Parathyroid adenoma (tissue), 2 donors: ENCODE measurements around the gene CSAG3.
"Not testable (repeated sequence)": the region's sequence is repeated elsewhere in the genome, so short reads cannot be mapped to it uniquely, and the experiment has no call there.

Experiments used
- H2AFZ ChIP-seq: fragments of 300-600 bp; sonication (generic); one replicate; pipeline ENCODE4 v1.7.0; 2017; ENCODE audit warnings: antibody characterized with exemption, mild to moderate bottlenecking
- H3K27ac ChIP-seq: fragments of 300-600 bp; sonication (generic); one replicate; pipeline ENCODE4 v1.7.0; 2017
- H3K27me3 ChIP-seq: fragments of 300-600 bp; sonication (generic); one replicate; pipeline ENCODE4 v1.7.0; 2017; ENCODE audit warnings: low read length; ENCODE audit not compliant: control insufficient read depth, insufficient read depth
- H3K36me3 ChIP-seq: fragments of 300-600 bp; sonication (generic); one replicate; pipeline ENCODE4 v1.7.0; 2017; ENCODE audit warnings: low read length; ENCODE audit not compliant: control insufficient read depth, insufficient read depth
- H3K4me1 ChIP-seq: fragments of 300-600 bp; sonication (generic); one replicate; pipeline ENCODE4 v1.7.0; 2017; ENCODE audit warnings: control low read depth
- H3K4me2 ChIP-seq: fragments of 300-600 bp; sonication (generic); one replicate; pipeline ENCODE4 v1.7.0; 2017; ENCODE audit warnings: low read length
- H3K4me3 ChIP-seq: fragments of 300-600 bp; sonication (generic); one replicate; pipeline ENCODE4 v1.7.0; 2017; ENCODE audit warnings: low read depth, low read length
- H3K79me2 ChIP-seq: fragments of 300-600 bp; sonication (generic); one replicate; pipeline ENCODE4 v1.7.0; 2017; ENCODE audit warnings: control low read depth
- H3K9ac ChIP-seq: fragments of 300-600 bp; sonication (generic); one replicate; pipeline ENCODE4 v1.7.0; 2017; ENCODE audit warnings: mild to moderate bottlenecking
- H3K9me3 ChIP-seq: fragments of 300-600 bp; sonication (generic); one replicate; pipeline ENCODE4 v1.7.0; 2017; ENCODE audit warnings: low read length; ENCODE audit not compliant: control insufficient read depth
- TF ChIP-seq, protein P1 (sequence below): fragments of 300-600 bp; sonication (generic); IDR thresholded peaks from one replicate; pipeline ENCODE4 v1.7.0; 2017; ENCODE audit warnings: antibody characterized with exemption, mild to moderate bottlenecking
- donor health status: primary hyperparathyroidism.

The CSAG3 gene

DNA sequence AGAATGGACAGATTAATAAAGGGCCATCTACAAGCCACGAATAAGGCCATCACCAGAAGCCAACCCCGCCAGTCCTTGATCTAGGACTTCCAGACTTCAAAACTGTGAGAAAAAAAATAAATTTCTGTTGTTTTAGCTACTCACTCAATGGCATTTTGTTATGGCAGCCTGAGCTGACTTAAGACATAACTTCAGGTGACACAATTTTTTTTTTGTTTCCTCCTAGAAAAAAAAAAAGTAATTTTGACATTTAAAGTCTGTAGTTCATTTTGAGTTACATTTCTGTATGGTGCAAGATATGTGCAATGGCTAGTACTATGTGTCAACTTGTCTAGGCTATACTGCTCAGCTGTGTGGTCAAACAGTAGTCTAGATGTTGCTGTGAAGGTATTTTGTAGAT is at the start of gene CSAG3:
Gene CSAG3 (plus strand): TSS at position 301 of the 400 bp plus-strand sequence.
- not testable (repeated sequence) for H3K9ac ChIP-seq, H3K36me3 ChIP-seq, H3K9me3 ChIP-seq, H3K4me2 ChIP-seq, H3K4me3 ChIP-seq, H3K79me2 ChIP-seq, H3K27ac ChIP-seq, H3K4me1 ChIP-seq, H2AFZ ChIP-seq, H3K27me3 ChIP-seq

DNA sequence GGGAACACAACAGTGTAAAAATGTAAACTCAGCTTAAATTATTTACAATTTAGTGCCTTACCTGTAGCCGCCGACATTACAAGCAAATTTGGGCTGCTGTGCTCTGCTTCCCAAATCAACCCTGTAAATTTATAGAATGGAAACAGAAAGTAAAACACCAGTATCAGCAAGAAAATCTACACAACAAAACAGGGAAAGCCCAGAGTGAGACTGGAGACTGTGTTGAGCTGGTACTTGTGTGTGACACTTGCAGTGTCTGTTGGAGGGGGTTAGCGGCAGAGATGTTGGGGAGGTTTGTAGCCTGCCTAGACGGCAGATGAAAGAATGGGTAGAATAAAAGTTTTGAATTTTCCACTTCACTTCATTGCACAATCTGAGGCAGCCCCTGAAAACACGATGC is 45.8 kb upstream of the CSAG3 start:
- not testable (repeated sequence) for H3K27me3 ChIP-seq, H3K9me3 ChIP-seq, H3K4me3 ChIP-seq, H3K4me1 ChIP-seq, H3K4me2 ChIP-seq, H3K36me3 ChIP-seq, H2AFZ ChIP-seq, H3K9ac ChIP-seq, H3K79me2 ChIP-seq, H3K27ac ChIP-seq

GRCh38 chrX:152713815-152714787 is 44.9 kb upstream of the CSAG3 start, which contains the start of gene MAGEA2B:
TSS of gene MAGEA2B (plus strand) at chrX:152714628. CDS start at chrX:152717107, 2,479 bp downstream.
- not testable (repeated sequence) for H3K79me2 ChIP-seq

DNA sequence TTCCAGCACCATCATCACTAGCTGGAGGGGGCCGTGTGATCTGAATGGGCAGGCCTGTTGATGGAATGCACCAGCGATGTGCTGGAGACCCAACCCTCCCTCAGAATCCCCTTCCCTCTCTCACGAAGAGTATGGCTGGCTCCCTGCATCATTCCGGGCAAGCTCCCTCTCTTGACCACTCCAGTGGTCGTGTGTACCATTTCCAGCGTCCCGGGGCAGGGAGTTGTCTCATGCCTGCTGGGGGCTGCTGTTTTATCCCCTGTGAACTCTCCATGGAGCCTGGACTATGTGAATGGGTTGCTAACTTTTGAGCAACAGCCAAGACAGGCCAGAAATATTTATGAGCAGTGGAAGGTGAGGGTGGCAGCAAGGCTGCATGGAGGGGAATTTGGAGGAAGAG is 33.6 kb upstream of the CSAG3 start:
- no peak overlapping the region for H3K4me3 ChIP-seq
- H3K79me2 ChIP-seq, result no peaks in the 10 kb centered on the region
- H3K27ac ChIP-seq, result no peak overlapping the region
- no peak overlapping the region for H3K4me2 ChIP-seq
- no peak overlapping the region for H2AFZ ChIP-seq
- TF ChIP-seq, protein P1, sequence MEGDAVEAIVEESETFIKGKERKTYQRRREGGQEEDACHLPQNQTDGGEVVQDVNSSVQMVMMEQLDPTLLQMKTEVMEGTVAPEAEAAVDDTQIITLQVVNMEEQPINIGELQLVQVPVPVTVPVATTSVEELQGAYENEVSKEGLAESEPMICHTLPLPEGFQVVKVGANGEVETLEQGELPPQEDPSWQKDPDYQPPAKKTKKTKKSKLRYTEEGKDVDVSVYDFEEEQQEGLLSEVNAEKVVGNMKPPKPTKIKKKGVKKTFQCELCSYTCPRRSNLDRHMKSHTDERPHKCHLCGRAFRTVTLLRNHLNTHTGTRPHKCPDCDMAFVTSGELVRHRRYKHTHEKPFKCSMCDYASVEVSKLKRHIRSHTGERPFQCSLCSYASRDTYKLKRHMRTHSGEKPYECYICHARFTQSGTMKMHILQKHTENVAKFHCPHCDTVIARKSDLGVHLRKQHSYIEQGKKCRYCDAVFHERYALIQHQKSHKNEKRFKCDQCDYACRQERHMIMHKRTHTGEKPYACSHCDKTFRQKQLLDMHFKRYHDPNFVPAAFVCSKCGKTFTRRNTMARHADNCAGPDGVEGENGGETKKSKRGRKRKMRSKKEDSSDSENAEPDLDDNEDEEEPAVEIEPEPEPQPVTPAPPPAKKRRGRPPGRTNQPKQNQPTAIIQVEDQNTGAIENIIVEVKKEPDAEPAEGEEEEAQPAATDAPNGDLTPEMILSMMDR, result no peak
- no peaks in the 10 kb centered on the region for H3K36me3 ChIP-seq
- H3K4me1 ChIP-seq, result no peaks in the 10 kb centered on the region
- no peak overlapping the region for H3K9ac ChIP-seq
- H3K27me3 ChIP-seq, result no peaks in the 10 kb centered on the region
- H3K9me3 ChIP-seq, result no peaks in the 10 kb centered on the region

More at GRCh38 chrX:152713815-152714787, 44.9 kb upstream of the CSAG3 start, which contains the start of gene MAGEA2B:
- H3K36me3 ChIP-seq, H2AFZ ChIP-seq, H3K9me3 ChIP-seq, H3K9ac ChIP-seq, H3K4me3 ChIP-seq, H3K4me1 ChIP-seq, H3K27ac ChIP-seq, H3K27me3 ChIP-seq, H3K4me2 ChIP-seq: not testable (repeated sequence)

- Histone ChIP-seq H3K27me3 (no peaks in the 10 kb centered on the region), H3K4me1 (no peaks in the 10 kb centered on the region), H3K9me3 (no peaks in the 10 kb centered on the region), H3K27ac (no peak within 1 kb of the TSS), H3K4me2 (no peak within 1 kb of the TSS), H2AFZ (no peak within 1 kb of the TSS), H3K4me3 (no peak within 1 kb of the TSS), H3K79me2 (no peaks in the 10 kb centered on the region), H3K36me3 (no peaks in the 10 kb centered on the region), H3K9ac (no peak within 1 kb of the TSS)
- TF ChIP-seq, protein P1, result no peak
Measured at GRCh38 chrX:152733261-152733975, 25.6 kb upstream of the CSAG3 start, which contains the start of the genes CSAG1 and MAGEA12. TSS of gene CSAG1 (minus strand) at chrX:152733721. CDS start at chrX:152732460, 1,261 bp downstream. TSS of gene MAGEA12 (plus strand) at chrX:152733757. CDS start at chrX:152736162, 2,405 bp downstream.

GRCh38 chrX:152734143-152734858 is 24.7 kb upstream of the CSAG3 start:
- H3K4me3 ChIP-seq, H3K9ac ChIP-seq, H3K4me1 ChIP-seq, H3K4me2 ChIP-seq, H2AFZ ChIP-seq, H3K27ac ChIP-seq, H3K9me3 ChIP-seq, H3K79me2 ChIP-seq, H3K36me3 ChIP-seq, H3K27me3 ChIP-seq: not testable (repeated sequence)
